Left ventricle myocardium inferior (tissue), 1 donor: ENCODE measurements around the gene BCL2L1. TPM values are rescaled to one million over a fixed set of nuclear protein-coding genes. Genes with fewer than 3 reads are reported as not detected.
"Not testable (repeated sequence)": the region's sequence is repeated elsewhere in the genome, so short reads cannot be mapped to it uniquely, and the experiment has no call there.

Experiments
- DNase-seq: peaks from one replicate; pipeline ENCODE4 v3.0.0-alpha.2; 2020
- H3K27ac ChIP-seq: fragments of 200-600 bp; replicated peaks from 2 replicates; pipeline ENCODE4 v1.8.0; 2021
- H3K27me3 ChIP-seq: fragments of 200-600 bp; 2 replicates; pipeline ENCODE4 v1.8.0; 2021; ENCODE audit warnings: low read depth
- H3K36me3 ChIP-seq: fragments of 200-600 bp; 2 replicates; pipeline ENCODE4 v1.8.0; 2021
- H3K4me1 ChIP-seq: fragments of 200-600 bp; 2 replicates; pipeline ENCODE4 v1.8.0; 2021
- H3K4me3 ChIP-seq: fragments of 200-600 bp; 2 replicates; pipeline ENCODE4 v1.8.0; 2021; ENCODE audit warnings: mild to moderate bottlenecking, moderate library complexity
- H3K9me3 ChIP-seq: fragments of 200-600 bp; replicated peaks from 2 replicates; pipeline ENCODE4 v1.8.0; 2021
- intact Hi-C: fragments of 100-400 bp; cut with micrococcal nuclease; formaldehyde crosslinking; loops from one replicate; pipeline ENCODE4 v1.11.0; 2022
- total RNA-seq: library from RNA; stranded (reverse); fragmentation: NEBNext Ultra II Directional; extraction: Animal tissue kit (Norgen Biotek cat#: 25700); gene quantifications from one replicate; pipeline ENCODE4 v1.2.1, GENCODE V29; 2021
- TF ChIP-seq, protein P1 (sequence below): fragments of 200-600 bp; IDR thresholded peaks from 2 replicates; pipeline ENCODE4 v1.8.0; 2021; ENCODE audit warnings: antibody characterized with exemption, mild to moderate bottlenecking, borderline replicate concordance
- donor health status: DM: no; HTN: yes; CAD: no; lungs with severe emphysema.

BCL2L1 gene
- total RNA-seq, 1 donor from 2014 or later, result 53.2 TPM

GRCh38 chr20:31751126-31751525, 28.5 kb upstream of the BCL2L1 start:
- TF ChIP-seq, protein P1, sequence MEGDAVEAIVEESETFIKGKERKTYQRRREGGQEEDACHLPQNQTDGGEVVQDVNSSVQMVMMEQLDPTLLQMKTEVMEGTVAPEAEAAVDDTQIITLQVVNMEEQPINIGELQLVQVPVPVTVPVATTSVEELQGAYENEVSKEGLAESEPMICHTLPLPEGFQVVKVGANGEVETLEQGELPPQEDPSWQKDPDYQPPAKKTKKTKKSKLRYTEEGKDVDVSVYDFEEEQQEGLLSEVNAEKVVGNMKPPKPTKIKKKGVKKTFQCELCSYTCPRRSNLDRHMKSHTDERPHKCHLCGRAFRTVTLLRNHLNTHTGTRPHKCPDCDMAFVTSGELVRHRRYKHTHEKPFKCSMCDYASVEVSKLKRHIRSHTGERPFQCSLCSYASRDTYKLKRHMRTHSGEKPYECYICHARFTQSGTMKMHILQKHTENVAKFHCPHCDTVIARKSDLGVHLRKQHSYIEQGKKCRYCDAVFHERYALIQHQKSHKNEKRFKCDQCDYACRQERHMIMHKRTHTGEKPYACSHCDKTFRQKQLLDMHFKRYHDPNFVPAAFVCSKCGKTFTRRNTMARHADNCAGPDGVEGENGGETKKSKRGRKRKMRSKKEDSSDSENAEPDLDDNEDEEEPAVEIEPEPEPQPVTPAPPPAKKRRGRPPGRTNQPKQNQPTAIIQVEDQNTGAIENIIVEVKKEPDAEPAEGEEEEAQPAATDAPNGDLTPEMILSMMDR, result no peak
- DNase-seq, result no peak
- intact Hi-C loops, result no loop called here
- H3K9me3 ChIP-seq, result no peaks in the 10 kb centered on the region
- H3K27ac ChIP-seq, result peak overlapping the region; percentile 31
- H3K4me1 ChIP-seq, result no peaks in the 10 kb centered on the region
- no peak overlapping the region for H3K4me3 ChIP-seq
- H3K36me3 ChIP-seq, result no peaks in the 10 kb centered on the region
- H3K27me3 ChIP-seq, result no peaks in the 10 kb centered on the region

GRCh38 chr20:31749223-31749622, 26.6 kb upstream of the BCL2L1 start:
- Histone ChIP-seq H3K27me3 (no peaks in the 10 kb centered on the region), H3K27ac (no peak overlapping the region)

DNA sequence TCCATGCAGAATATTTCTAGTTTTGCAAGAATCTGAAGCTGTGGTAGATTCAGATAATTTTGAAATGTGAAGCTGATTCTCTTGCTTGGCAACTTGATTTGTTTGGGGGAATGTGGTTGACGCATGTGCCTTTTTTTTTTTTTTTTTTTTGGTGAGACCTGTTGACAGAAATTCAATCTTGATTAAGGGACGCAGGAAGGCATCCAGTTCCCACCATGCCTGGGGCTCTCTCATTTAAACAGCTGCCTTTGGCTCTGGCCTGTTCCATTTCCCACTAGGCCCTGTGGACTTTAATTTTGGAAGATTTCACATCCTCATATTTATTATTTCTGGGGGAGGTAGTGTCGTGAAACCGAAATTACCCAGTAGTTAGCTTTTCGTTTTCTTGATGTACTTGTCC, 25.0 kb upstream of the BCL2L1 start:
- TF ChIP-seq, protein P1, result no peak
- no peaks in the 10 kb centered on the region for H3K9me3 ChIP-seq
- H3K27me3 ChIP-seq, result no peaks in the 10 kb centered on the region
- H3K36me3 ChIP-seq, result no peaks in the 10 kb centered on the region
- no peaks in the 10 kb centered on the region for H3K4me1 ChIP-seq
- DNase-seq, result no peak
- peak overlapping the region; percentile 23 for H3K27ac ChIP-seq
- intact Hi-C loops, result no loop called here
- H3K4me3 ChIP-seq, result no peak overlapping the region

More at GRCh38 chr20:31749223-31749622, 26.6 kb upstream of the BCL2L1 start:
- no peaks in the 10 kb centered on the region for H3K4me1 ChIP-seq
- H3K36me3 ChIP-seq, result no peaks in the 10 kb centered on the region
- intact Hi-C loops, result no loop called here
- DNase-seq, result no peak
- H3K4me3 ChIP-seq, result no peak overlapping the region
- TF ChIP-seq, protein P1, result no peak
- no peaks in the 10 kb centered on the region for H3K9me3 ChIP-seq

GRCh38 chr20:31747028-31747427, 24.4 kb upstream of the BCL2L1 start:
- H3K4me1 ChIP-seq, intact Hi-C loops, DNase-seq, H3K27me3 ChIP-seq, H3K36me3 ChIP-seq, H3K27ac ChIP-seq, H3K9me3 ChIP-seq, H3K4me3 ChIP-seq: not testable (repeated sequence)

- H3K36me3 ChIP-seq, result no peaks in the 10 kb centered on the region
- H3K4me1 ChIP-seq, result no peaks in the 10 kb centered on the region
- intact Hi-C loops, result no loop called here
- H3K9me3 ChIP-seq, result no peaks in the 10 kb centered on the region
- no peak overlapping the region for H3K4me3 ChIP-seq
- TF ChIP-seq, protein P1, result no peak
- H3K27me3 ChIP-seq, result no peaks in the 10 kb centered on the region
- H3K27ac ChIP-seq, result no peak overlapping the region
- DNase-seq, result no peak
These were observed 23.6 kb upstream of the BCL2L1 start for GRCh38 chr20:31746068-31746878.

GRCh38 chr20:31740656-31741323, 18.1 kb upstream of the BCL2L1 start:
- Histone ChIP-seq H3K27me3 (no peaks in the 10 kb centered on the region), H3K27ac (no peak overlapping the region), H3K4me1 (peaks cover 14% of the 10 kb centered on the region), H3K4me3 (no peak overlapping the region), H3K36me3 (no peaks in the 10 kb centered on the region), H3K9me3 (no peaks in the 10 kb centered on the region)
- TF ChIP-seq, protein P1, result no peak
- DNase-seq, result no peak
- intact Hi-C loops, result no loop called here
